Activated naive CD8-positive, alpha-beta T cell (primary cell): ENCODE measurements around the gene FBXO15.

ENCODE experiments used
- H3K27ac Mint-ChIP-seq: one replicate; pipeline ENCODE4 v1.8.0; 2021; ENCODE audit warnings: mixed read lengths
- H3K27me3 Mint-ChIP-seq: one replicate; pipeline ENCODE4 v1.8.0; 2021; ENCODE audit warnings: mixed read lengths
- H3K36me3 Mint-ChIP-seq: one replicate; pipeline ENCODE4 v1.8.0; 2021; ENCODE audit warnings: mixed read lengths
- H3K4me1 Mint-ChIP-seq: one replicate; pipeline ENCODE4 v1.8.0; 2021; ENCODE audit warnings: low read depth, mixed read lengths
- H3K4me3 Mint-ChIP-seq: one replicate; pipeline ENCODE4 v1.8.0; 2021; ENCODE audit warnings: mild to moderate bottlenecking, mixed read lengths
- H3K9me3 Mint-ChIP-seq: one replicate; pipeline ENCODE4 v1.8.0; 2021; ENCODE audit warnings: low read depth, mixed read lengths

FBXO15 gene

DNA sequence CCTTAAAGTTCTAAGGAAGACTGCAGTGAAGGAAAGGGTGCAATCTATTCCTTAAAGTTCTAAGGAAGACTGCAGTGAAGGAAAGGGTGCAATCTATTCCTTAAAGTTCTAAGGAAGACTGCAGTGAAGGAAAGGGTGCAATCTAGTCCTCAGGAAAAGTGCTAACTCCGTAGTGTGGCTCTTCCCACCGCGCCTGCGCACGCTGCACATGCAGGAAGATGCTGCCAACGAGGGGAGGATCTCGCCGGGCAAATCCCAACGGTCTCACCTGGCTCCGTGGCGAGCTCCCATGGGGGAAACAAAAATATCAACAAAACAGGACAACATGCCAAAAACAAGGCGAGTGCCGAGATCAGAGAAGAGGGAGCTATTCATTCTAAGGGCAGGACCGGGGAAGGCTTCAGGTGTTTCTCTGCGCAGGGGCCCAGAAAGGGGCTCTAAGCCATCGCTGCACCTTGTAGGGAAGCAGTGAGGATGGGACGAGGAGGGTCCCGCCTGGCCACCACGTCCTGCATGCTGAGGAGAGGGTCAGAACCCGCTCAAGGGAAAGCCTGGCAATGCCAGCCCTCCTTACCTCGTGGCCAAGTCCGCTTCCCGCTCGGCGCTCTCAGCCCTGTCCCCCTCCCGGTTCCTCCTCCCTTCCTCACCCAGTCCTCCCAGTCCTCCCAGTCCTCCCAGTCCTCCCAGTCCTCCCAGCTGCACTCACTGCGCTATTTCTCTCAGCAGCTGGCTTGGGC is 25.2 kb upstream of the FBXO15 start:
- Mint-ChIP-seq H3K36me3 (no peaks in the 10 kb centered on the region), H3K4me1 (no peaks in the 10 kb centered on the region), H3K27me3 (peaks cover 2% of the 10 kb centered on the region), H3K27ac (no peak overlapping the region), H3K4me3 (no peak overlapping the region), H3K9me3 (no peaks in the 10 kb centered on the region)

DNA sequence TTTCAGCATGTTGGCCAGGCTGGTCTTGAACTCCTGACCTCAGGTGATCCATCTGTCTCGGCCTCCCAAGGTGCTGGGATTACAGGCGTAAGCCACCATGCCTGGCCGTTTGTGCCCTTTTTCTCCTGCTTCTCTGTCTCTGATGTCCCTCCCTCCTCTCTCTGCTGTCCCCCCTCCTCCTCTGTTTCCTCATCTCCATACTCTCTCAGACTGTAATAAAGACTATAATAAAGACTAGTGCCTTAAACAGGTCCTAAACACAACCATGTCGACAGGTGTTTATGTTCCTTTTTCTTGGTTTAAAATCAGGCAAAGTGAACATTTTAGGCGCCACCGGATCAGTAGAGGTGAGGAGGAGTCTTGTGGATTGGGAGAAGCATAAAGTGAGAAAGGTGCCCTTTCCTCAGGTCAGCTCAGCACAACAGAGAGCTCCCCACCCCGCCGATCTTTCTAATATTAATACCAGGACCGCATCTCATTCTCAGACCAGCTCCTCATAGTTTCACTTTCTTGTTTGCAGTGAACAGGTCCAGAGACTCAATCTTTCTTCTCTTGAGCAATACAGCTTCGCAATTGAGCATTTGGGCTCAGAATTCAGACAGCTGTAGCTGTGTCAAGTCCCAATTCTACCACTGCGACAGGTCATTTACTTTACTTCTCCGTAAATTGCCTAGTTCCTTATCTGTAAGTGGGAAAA is 24.4 kb upstream of the FBXO15 start:
- H3K27me3 Mint-ChIP-seq, result peaks cover 2% of the 10 kb centered on the region
- H3K9me3 Mint-ChIP-seq, result no peaks in the 10 kb centered on the region
- no peak overlapping the region for H3K4me3 Mint-ChIP-seq
- H3K27ac Mint-ChIP-seq, result no peak overlapping the region
- no peaks in the 10 kb centered on the region for H3K36me3 Mint-ChIP-seq
- H3K4me1 Mint-ChIP-seq, result no peaks in the 10 kb centered on the region

DNA sequence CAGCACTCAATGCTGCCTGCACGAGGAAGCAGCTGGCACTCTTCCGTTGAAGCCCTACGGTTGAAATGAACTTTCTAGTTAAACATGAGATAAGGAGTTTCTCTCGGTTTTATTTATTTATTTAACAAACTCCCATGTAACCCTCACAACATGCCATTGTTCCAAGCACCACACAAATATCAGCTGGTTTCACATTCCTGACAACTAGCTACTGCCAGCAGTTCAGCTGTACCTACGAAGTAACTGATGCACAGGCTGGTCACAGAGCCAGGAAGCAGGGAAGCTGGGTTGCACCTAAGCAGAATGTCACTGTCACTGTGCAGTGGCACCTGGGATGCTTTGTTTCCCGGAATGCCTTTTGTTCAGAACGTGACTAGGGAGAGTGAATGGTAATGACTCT is 18.8 kb upstream of the FBXO15 start:
- no peak overlapping the region for H3K4me3 Mint-ChIP-seq
- no peaks in the 10 kb centered on the region for H3K27me3 Mint-ChIP-seq
- H3K9me3 Mint-ChIP-seq, result no peaks in the 10 kb centered on the region
- H3K4me1 Mint-ChIP-seq, result no peaks in the 10 kb centered on the region
- H3K27ac Mint-ChIP-seq, result no peak overlapping the region
- no peaks in the 10 kb centered on the region for H3K36me3 Mint-ChIP-seq

DNA sequence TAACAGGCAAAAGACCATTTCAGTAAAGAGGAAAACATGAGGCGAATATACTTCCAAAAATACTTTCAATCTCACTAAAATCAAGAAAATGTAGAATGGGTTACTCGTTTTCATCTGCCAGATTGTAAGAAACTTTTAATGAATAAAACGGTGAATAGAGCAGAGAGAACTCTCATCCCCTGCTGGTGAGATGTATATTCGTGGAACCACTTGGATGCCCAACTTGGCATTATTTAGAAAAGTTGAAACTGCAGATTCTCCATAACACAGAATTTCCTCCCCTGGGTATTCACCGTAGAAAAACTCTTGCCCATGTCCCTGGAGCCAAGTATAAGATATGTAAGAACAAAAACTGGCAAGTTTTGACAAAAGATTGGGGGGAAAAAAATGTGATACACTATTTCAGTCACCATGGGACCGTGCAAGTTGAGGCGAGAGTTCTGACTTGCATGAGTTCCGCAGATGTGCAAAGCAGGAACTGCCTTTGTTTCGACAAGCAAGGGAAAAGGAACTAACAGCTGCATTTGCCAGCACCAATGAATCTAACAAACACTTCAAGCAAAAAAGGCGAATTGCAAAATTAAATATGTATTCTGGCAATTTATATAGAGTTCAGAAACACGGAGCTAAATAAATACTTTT is 15.5 kb upstream of the FBXO15 start:
- H3K36me3 Mint-ChIP-seq, result peaks cover 7% of the 10 kb centered on the region
- no peaks in the 10 kb centered on the region for H3K9me3 Mint-ChIP-seq
- no peak overlapping the region for H3K4me3 Mint-ChIP-seq
- no peaks in the 10 kb centered on the region for H3K4me1 Mint-ChIP-seq
- H3K27ac Mint-ChIP-seq, result no peak overlapping the region
- H3K27me3 Mint-ChIP-seq, result no peaks in the 10 kb centered on the region

DNA sequence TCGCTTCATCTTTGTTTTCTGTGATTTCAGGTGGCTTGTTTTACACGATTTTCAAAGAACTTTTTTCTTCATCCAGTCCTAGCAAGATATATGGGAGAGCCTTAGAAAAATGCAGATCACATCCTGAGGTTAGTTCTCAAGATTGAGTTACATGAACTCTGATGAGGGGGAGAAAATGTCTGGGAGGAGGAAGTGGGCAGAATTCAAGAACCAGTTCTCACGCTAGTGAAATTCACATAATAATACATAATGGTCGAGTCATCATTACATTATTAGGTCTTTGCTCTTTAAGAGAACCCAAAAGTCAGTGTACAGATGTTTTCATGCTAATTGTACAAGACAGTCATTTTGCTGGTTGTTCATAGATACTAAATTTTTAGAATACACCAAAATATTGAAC is 7.6 kb upstream of the FBXO15 start:
- Mint-ChIP-seq H3K36me3 (peaks cover 6% of the 10 kb centered on the region), H3K27ac (no peak overlapping the region), H3K27me3 (no peaks in the 10 kb centered on the region), H3K4me3 (no peak overlapping the region), H3K9me3 (no peaks in the 10 kb centered on the region), H3K4me1 (peaks cover 31% of the 10 kb centered on the region)

DNA sequence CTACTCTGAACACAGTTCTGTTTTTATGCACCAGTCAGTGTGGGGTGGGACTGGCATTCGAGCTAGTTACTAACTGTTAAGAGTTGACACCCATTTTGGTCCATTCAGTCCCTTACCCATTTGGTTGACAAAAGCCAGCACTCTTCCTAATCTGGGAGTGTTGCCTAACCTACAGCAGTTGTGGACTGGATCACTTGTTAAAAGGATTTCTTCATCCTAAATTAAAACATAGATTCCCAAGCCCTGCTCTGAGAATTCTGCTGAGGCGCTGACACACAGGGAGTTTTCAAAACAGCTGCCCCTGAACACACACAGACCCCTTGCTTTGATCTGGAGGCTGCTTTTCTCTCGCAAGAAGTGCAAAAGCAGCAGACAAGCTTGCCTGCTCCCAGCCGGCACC is 7.1 kb upstream of the FBXO15 start:
- Mint-ChIP-seq H3K4me1 (peaks cover 35% of the 10 kb centered on the region), H3K9me3 (no peaks in the 10 kb centered on the region), H3K4me3 (no peak overlapping the region), H3K27me3 (no peaks in the 10 kb centered on the region), H3K36me3 (peaks cover 6% of the 10 kb centered on the region), H3K27ac (no peak overlapping the region)

DNA sequence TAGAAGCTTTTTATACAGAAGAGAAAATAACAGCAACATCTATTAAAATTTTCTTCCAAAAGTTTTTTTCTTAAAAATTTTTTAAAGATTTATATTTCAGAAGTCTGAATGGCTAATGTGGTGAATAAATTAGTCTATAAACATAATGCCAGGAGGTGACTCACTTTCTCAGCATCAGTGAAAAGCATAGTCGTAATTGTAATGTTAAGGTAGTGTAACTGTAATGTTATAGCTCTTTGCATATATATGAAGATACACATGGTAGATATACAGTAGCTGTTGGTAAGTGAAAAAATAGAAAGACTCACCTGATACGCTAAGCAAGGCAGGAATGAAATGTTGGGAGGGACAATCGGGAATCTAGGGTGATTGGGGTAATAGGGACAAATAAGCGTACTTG is 6.2 kb upstream of the FBXO15 start:
- Mint-ChIP-seq H3K4me1 (peaks cover 42% of the 10 kb centered on the region), H3K36me3 (peaks cover 9% of the 10 kb centered on the region), H3K27me3 (no peaks in the 10 kb centered on the region), H3K9me3 (no peaks in the 10 kb centered on the region), H3K27ac (no peak overlapping the region), H3K4me3 (no peak overlapping the region)

DNA sequence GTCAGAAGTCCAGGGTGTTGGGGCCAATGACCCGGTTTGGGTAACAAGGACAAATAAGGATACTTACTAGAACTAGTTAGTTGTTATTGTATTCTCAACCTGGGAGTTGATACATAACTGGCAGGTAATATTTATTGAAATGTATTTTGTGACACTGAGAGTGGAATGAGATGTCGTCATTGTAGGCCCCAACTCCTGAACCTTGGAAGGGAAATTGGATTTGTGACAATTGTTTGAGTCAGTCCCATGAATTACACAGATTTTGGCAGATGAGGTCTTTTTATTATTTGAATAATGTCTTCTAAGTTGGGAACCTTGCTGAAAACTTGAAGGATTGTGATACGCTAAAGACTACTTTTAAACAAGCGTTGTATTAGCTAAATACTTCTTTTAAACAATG is 5.7 kb upstream of the FBXO15 start:
- no peaks in the 10 kb centered on the region for H3K9me3 Mint-ChIP-seq
- H3K27ac Mint-ChIP-seq, result no peak overlapping the region
- no peak overlapping the region for H3K4me3 Mint-ChIP-seq
- H3K4me1 Mint-ChIP-seq, result peaks cover 43% of the 10 kb centered on the region
- no peaks in the 10 kb centered on the region for H3K27me3 Mint-ChIP-seq
- H3K36me3 Mint-ChIP-seq, result peaks cover 9% of the 10 kb centered on the region

DNA sequence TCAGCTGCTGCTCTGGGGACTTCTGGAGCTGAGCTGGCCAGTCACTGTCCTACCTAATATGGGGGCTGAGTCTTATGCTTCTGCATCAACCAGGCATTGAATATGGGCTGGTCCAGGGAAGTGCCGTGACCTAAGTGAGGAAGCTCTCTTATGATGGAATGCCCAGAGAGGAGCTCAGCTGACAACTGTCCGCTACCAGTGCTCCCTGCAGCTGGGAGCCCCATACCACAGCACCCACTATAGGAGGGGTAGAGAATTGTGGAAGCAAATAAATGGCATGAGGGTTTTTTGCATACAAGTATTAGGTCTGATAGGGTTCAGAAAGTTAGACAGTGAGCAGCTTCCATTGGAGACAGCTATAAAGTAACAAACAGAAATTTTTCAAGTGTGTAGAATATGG is 5.2 kb upstream of the FBXO15 start:
- peak overlapping the region; percentile 79 for H3K27ac Mint-ChIP-seq
- H3K4me3 Mint-ChIP-seq, result no peak overlapping the region
- peaks cover 6% of the 10 kb centered on the region for H3K36me3 Mint-ChIP-seq
- no peaks in the 10 kb centered on the region for H3K27me3 Mint-ChIP-seq
- peaks cover 43% of the 10 kb centered on the region for H3K4me1 Mint-ChIP-seq
- H3K9me3 Mint-ChIP-seq, result no peaks in the 10 kb centered on the region

DNA sequence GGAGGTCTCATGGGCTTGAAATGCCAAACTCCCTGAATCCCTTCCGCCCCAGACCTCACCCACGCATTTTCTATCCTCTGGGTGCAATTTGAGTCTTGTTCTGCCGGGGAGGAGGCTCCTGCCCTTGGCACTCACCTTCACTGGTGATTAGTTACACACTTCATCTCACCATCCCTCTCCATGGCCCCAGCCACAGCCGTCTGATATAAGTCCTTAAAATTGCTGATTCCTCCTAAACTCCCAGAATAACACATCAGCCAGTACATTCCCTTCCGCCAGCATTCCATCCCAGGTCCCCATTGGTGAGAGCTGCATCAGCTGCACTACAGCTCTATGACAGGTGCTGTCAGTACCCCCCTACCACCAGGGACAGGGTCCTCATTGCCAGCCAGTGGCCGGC is 4.6 kb upstream of the FBXO15 start:
- peaks cover 5% of the 10 kb centered on the region for H3K36me3 Mint-ChIP-seq
- H3K9me3 Mint-ChIP-seq, result no peaks in the 10 kb centered on the region
- peaks cover 45% of the 10 kb centered on the region for H3K4me1 Mint-ChIP-seq
- peak overlapping the region; percentile 79 for H3K27ac Mint-ChIP-seq
- peak overlapping the region; percentile 36 for H3K4me3 Mint-ChIP-seq
- H3K27me3 Mint-ChIP-seq, result no peaks in the 10 kb centered on the region

DNA sequence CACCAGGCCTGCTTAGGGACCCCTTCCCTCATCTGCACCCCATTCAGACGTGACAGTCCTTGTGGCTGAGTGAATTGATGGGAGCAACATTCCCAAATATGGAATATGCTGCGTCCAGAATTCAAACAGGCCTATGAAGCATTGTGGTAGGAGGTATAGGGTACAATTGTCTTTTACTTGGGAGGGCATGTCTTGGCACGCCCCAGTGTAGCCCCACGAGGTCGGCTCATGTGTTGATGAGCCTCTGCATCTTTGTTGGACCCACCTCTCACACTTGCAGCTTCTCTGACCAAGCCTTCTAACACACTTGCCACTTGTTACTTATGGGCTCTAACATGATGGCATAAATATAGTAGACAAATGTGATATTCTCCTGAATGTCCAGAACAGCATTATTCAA is 2.2 kb upstream of the FBXO15 start:
- Mint-ChIP-seq H3K9me3 (no peaks in the 10 kb centered on the region), H3K27ac (peak overlapping the region; percentile 99), H3K27me3 (no peaks in the 10 kb centered on the region), H3K36me3 (peaks cover 5% of the 10 kb centered on the region), H3K4me3 (peak overlapping the region; percentile 98), H3K4me1 (peaks cover 51% of the 10 kb centered on the region)

DNA sequence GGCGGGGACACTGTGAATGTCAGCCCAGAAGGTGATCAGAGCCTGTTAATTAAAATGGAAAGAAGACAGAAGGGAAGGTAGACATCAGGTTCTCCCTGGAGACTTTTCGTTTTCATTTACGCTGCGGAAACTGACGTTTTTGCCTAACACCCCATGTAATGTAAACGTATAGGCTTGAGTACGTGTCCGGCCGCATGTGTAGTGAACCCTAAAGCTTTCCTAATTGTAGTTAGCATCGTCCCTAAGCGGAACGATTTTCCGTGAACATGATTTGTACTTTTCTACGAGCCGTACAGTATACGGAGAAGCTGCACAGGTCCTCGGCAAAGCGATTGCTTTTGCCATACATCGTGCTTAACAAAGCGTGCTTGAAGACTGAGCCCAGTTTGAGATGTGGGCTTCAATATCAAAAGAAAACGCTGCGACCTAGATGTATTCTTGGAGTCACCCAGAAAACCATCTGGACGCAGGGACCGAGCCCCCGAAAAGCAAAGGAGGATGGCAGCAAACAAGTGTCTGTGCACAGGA is 973 bp upstream of the FBXO15 start:
- no peaks in the 10 kb centered on the region for H3K9me3 Mint-ChIP-seq
- H3K36me3 Mint-ChIP-seq, result peaks cover 5% of the 10 kb centered on the region
- H3K4me3 Mint-ChIP-seq, result peak overlapping the region; percentile 98
- peak overlapping the region; percentile 99 for H3K27ac Mint-ChIP-seq
- H3K27me3 Mint-ChIP-seq, result no peaks in the 10 kb centered on the region
- H3K4me1 Mint-ChIP-seq, result peaks cover 50% of the 10 kb centered on the region

DNA sequence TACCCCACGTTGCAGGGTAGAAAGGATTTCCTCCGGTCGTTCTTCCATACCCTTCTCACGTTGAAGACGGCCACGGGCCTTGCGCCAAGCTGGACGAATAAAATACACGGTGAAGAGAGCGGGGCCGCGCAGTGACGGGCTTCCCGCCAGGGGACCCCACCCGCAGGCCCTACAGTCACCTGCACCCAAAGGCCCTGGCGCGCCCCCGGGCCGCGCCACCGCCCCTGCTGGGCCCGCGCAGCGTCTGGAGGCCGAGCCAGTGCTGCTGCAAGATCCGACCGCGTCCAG is 199 bp downstream of the FBXO15 start:
- H3K27ac Mint-ChIP-seq, result peak overlapping the region; percentile 99
- no peaks in the 10 kb centered on the region for H3K9me3 Mint-ChIP-seq
- H3K36me3 Mint-ChIP-seq, result peaks cover 5% of the 10 kb centered on the region
- peak overlapping the region; percentile 98 for H3K4me3 Mint-ChIP-seq
- peaks cover 40% of the 10 kb centered on the region for H3K4me1 Mint-ChIP-seq
- no peaks in the 10 kb centered on the region for H3K27me3 Mint-ChIP-seq

DNA sequence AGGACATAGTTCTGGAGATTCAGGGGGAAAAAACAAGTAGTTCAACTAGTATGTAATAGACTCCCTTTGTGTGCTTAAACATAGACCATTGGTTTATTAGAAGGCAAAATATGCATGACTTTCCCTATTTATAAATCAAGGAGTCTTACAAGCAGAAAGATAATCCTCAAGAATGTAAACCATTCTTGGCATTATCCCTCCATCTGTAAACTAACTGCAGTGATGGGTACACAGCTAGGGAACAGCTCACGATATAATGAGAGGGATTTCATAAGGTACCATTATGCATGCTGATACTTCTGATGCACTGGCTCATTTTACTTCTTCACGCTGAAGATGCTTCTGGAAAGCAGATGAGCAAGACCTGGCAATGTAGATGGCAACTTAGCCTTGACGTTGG is 878 bp downstream of the FBXO15 start:
- Mint-ChIP-seq H3K4me3 (peak overlapping the region; percentile 98), H3K36me3 (peaks cover 5% of the 10 kb centered on the region), H3K9me3 (no peaks in the 10 kb centered on the region), H3K4me1 (peaks cover 36% of the 10 kb centered on the region), H3K27ac (peak overlapping the region; percentile 72), H3K27me3 (no peaks in the 10 kb centered on the region)

DNA sequence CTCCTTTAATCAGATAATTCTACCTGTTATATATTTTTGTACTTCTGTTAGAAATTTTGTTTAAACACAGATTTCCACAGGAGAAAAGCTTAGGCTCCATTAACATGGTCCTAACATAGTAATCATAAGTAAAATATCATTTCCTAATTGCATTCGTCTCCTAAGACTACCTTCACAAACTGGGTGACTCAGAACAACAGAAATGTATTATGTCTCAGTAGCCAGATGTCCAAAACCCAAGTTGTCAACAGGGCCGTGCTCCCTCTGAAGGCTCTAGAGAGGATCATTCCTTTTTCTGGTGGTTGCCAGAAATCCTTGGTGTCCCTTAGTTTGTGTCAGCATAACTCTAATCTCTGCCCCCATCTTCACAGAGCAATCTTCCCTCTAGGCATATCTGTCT is 5.4 kb downstream of the FBXO15 start:
- H3K9me3 Mint-ChIP-seq, result no peaks in the 10 kb centered on the region

More for the DNA sequence above, 5.4 kb downstream of the FBXO15 start:
- H3K27me3 Mint-ChIP-seq, result no peaks in the 10 kb centered on the region
- peaks cover 3% of the 10 kb centered on the region for H3K36me3 Mint-ChIP-seq
- peaks cover 40% of the 10 kb centered on the region for H3K4me1 Mint-ChIP-seq
- H3K4me3 Mint-ChIP-seq, result no peak overlapping the region
- no peak overlapping the region for H3K27ac Mint-ChIP-seq
